ENCODE data around the gene GPX3. TPM values are rescaled to one million over a fixed set of nuclear protein-coding genes. Genes with fewer than 3 reads are reported as not detected.

The GPX3 gene
- total RNA-seq, 1 donor from 2014 or later, result 3,069 TPM

DNA sequence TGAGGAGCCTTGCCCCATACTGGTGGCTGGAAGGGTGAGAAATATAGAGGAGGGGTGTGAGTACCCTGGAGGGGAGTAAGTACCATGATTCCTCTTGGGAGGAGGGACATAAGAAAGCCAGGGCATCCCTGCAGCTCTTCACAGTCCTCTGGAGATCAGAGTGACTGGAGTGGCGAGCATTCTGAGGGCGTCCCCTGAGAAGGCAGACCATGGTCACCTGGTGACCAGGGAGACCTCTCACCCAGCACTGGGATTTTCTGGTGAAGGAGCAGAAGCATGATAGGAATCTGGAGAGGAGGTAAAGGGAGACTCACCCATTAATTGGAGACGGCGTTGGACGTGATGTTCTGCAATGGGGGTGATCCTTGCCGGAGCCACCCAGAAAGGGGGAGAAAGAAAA is 27.7 kb upstream of the GPX3 start:
- no peak for DNase-seq (ENCODE audit: extremely low spot score in 2 of 2)
- Histone ChIP-seq H3K27ac (no peak overlapping the region), H3K9me3 (no peaks in the 10 kb centered on the region), H3K36me3 (no peaks in the 10 kb centered on the region), H3K4me3 (no peak overlapping the region), H3K4me1 (no peaks in the 10 kb centered on the region), H3K27me3 (no peaks in the 10 kb centered on the region)
- intact Hi-C loops (cut with DNase I), result no loop called here
- TF ChIP-seq POLR2A (IDR thresholded peaks at IDR 0.05) (no peak), POLR2AphosphoS5 (IDR thresholded peaks at IDR 0.05; ENCODE audit: insufficient read depth in 1 of 2, low read depth in 1 of 2) (no peak)
- TF ChIP-seq, protein P1, sequence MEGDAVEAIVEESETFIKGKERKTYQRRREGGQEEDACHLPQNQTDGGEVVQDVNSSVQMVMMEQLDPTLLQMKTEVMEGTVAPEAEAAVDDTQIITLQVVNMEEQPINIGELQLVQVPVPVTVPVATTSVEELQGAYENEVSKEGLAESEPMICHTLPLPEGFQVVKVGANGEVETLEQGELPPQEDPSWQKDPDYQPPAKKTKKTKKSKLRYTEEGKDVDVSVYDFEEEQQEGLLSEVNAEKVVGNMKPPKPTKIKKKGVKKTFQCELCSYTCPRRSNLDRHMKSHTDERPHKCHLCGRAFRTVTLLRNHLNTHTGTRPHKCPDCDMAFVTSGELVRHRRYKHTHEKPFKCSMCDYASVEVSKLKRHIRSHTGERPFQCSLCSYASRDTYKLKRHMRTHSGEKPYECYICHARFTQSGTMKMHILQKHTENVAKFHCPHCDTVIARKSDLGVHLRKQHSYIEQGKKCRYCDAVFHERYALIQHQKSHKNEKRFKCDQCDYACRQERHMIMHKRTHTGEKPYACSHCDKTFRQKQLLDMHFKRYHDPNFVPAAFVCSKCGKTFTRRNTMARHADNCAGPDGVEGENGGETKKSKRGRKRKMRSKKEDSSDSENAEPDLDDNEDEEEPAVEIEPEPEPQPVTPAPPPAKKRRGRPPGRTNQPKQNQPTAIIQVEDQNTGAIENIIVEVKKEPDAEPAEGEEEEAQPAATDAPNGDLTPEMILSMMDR (IDR thresholded peaks at IDR 0.05), result no peak

GRCh38 chr5:150993422-150993821 is 27.0 kb upstream of the GPX3 start:
- no peak for DNase-seq (ENCODE audit: extremely low spot score in 2 of 2)
- Histone ChIP-seq H3K36me3 (no peaks in the 10 kb centered on the region), H3K4me1 (no peaks in the 10 kb centered on the region), H3K27ac (no peak overlapping the region), H3K27me3 (no peaks in the 10 kb centered on the region), H3K4me3 (no peak overlapping the region), H3K9me3 (no peaks in the 10 kb centered on the region)
- intact Hi-C loops (cut with DNase I), result no loop called here
- TF ChIP-seq POLR2AphosphoS5 (IDR thresholded peaks at IDR 0.05; ENCODE audit: insufficient read depth in 1 of 2, low read depth in 1 of 2), result no peak
- no peak for TF ChIP-seq POLR2A (IDR thresholded peaks at IDR 0.05)
- TF ChIP-seq, protein P1 (IDR thresholded peaks at IDR 0.05), result no peak

DNA sequence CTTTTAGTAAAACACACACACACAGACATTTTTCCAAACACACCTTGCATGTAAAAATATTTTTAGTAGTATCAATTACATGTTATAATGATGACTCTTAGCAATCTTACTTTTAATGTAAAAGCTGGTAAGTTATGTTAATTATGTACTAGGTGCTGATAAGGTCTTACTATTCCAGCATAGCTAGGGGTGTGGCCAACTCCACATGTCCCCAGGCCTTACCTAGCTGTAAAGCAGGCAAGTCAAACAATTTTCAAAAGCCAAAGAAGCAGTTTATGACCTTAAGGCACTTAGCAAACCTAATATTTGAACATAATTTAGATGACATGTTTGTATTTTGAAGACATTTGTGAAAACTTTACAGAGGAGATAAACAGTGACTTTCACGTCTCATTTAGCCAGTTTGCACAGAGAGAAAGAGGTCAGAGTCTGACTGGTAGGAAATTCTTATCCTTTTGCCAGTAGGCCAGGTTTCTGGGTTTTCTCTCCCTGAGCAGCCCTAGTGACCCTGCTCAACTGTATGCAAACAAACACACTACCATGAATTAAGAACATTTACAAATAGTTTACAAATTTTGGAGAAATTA is 26.5 kb upstream of the GPX3 start:
- no peak for DNase-seq (ENCODE audit: extremely low spot score in 2 of 2)
- H3K4me3 ChIP-seq, result no peak overlapping the region
- H3K27me3 ChIP-seq, result no peaks in the 10 kb centered on the region
- H3K4me1 ChIP-seq, result no peaks in the 10 kb centered on the region
- intact Hi-C loops (cut with DNase I), result no loop called here
- H3K27ac ChIP-seq, result no peak overlapping the region
- H3K9me3 ChIP-seq, result no peaks in the 10 kb centered on the region
- TF ChIP-seq POLR2A (IDR thresholded peaks at IDR 0.05) (no peak), POLR2AphosphoS5 (IDR thresholded peaks at IDR 0.05; ENCODE audit: insufficient read depth in 1 of 2, low read depth in 1 of 2) (no peak)
- TF ChIP-seq, protein P1 (IDR thresholded peaks at IDR 0.05), result no peak
- no peaks in the 10 kb centered on the region for H3K36me3 ChIP-seq

DNA sequence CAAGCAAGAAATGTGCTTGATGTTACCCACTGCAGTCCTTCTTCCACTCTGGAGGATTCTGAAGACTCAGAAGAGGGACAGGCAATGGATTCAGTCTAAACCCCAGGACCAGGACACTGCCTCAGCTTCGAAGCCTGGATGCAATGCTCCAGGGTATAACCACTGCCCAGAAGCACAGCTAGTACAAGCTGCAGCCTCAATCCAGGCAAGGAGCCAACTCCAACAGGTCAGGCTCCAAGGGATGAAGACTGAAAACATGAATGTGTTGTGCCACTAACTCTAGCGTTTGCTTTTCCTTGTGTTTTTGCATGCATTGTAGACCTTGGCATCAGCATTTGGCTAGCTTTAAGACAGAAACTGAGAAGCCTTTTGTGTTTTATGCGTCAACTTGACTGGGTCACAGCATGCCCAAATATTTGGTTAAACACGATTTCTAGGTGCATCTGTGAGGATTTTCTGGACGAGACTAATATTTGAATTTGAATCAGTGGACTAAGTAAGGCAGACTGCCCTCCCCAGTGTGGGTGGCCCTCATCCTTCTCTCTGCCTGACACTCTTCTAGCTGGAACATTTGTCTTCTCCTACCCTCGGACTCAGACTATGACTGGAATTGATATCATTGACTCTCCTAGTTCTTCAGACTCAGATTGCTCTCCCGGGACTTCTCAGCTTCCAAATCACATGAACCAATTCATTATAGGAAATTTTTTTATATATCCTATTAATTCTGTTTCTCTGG is 20.5 kb upstream of the GPX3 start:
- Histone ChIP-seq H3K27ac (no peak overlapping the region), H3K4me3 (no peak overlapping the region), H3K27me3 (no peaks in the 10 kb centered on the region), H3K4me1 (peaks cover 24% of the 10 kb centered on the region), H3K36me3 (no peaks in the 10 kb centered on the region), H3K9me3 (no peaks in the 10 kb centered on the region)
- TF ChIP-seq POLR2A (IDR thresholded peaks at IDR 0.05), result no peak
- no peak for TF ChIP-seq POLR2AphosphoS5 (IDR thresholded peaks at IDR 0.05; ENCODE audit: insufficient read depth in 1 of 2, low read depth in 1 of 2)
- intact Hi-C loops (cut with DNase I), result loop anchor here (5.0 kb wide), 1 partner anchor 42 kb away; no protein-coding TSS in a partner anchor
- no peak for DNase-seq (ENCODE audit: extremely low spot score in 2 of 2)

GRCh38 chr5:151001436-151001835 is 19.0 kb upstream of the GPX3 start:
- DNase-seq (ENCODE audit: extremely low spot score in 2 of 2), result peak; percentile 9 to 69
- H3K9me3 ChIP-seq, result no peaks in the 10 kb centered on the region
- intact Hi-C loops (cut with DNase I), result loop anchor here (5.0 kb wide), 1 partner anchor 41 kb away; no protein-coding TSS in a partner anchor
- no peaks in the 10 kb centered on the region for H3K27me3 ChIP-seq
- H3K36me3 ChIP-seq, result no peaks in the 10 kb centered on the region
- peaks cover 36% of the 10 kb centered on the region for H3K4me1 ChIP-seq
- TF ChIP-seq, protein P1 (IDR thresholded peaks at IDR 0.05), result no peak
- no peak for TF ChIP-seq POLR2AphosphoS5 (IDR thresholded peaks at IDR 0.05; ENCODE audit: insufficient read depth in 1 of 2, low read depth in 1 of 2)
- no peak for TF ChIP-seq POLR2A (IDR thresholded peaks at IDR 0.05)
- no peak overlapping the region for H3K4me3 ChIP-seq
- H3K27ac ChIP-seq, result no peak overlapping the region
